Common myeloid progenitor, CD34-positive (primary cell): Measurements from ENCODE around the gene KCNIP1.

Experiments
- CTCF ChIA-PET: fragments of 350-600 bp; sonication (Branson Sonifier 250); formaldehyde crosslinking; loops from one replicate; lab custom pipeline; 2021; ENCODE audit warnings: antibody characterized with exemption; lab: Charles Lee
- POLR2A ChIA-PET: fragments of 350-600 bp; sonication (Branson Sonifier 250); formaldehyde crosslinking; loops from one replicate; lab custom pipeline; 2021; ENCODE audit warnings: antibody characterized with exemption; lab: Charles Lee
- DNase-seq, 3 donors: peaks; one replicate each; pipeline versions ENCODE4 v3.0.0 to v3.0.0-alpha.2; 2013
- H3K27ac ChIP-seq, 2 experiments: 1 replicate in 1 of 2; 2 replicates in 1 of 2; pipeline ENCODE4 v1.7.0; 2013; ENCODE audit warnings: inconsistent platforms in 2 of 2, low read length in 2 of 2, mild to moderate bottlenecking in 2 of 2, low read depth in 1 of 2, moderate library complexity in 1 of 2; ENCODE audit not compliant: severe bottlenecking in 2 of 2, insufficient read depth in 1 of 2, poor library complexity in 1 of 2
- H3K27me3 ChIP-seq, 5 experiments: replicated peaks in 2 of 5; 1 replicate in 3 of 5; 2 replicates in 2 of 5; pipeline versions ENCODE4 v1.6.1 to v1.7.0; 2013; ENCODE audit warnings: low read length in 4 of 5, mild to moderate bottlenecking in 2 of 5, moderate library complexity in 2 of 5, inconsistent platforms in 1 of 5; ENCODE audit not compliant: insufficient read depth in 5 of 5, control insufficient read depth in 4 of 5
- H3K36me3 ChIP-seq, 4 experiments: 1 replicate in 2 of 4; 2 replicates in 2 of 4; pipeline versions ENCODE4 v1.6.1 to v1.7.0; 2013; ENCODE audit warnings: low read length in 3 of 4, control low read depth in 1 of 4, mild to moderate bottlenecking in 1 of 4; ENCODE audit not compliant: control insufficient read depth in 4 of 4, insufficient read depth in 4 of 4
- H3K4me1 ChIP-seq, 4 experiments: 1 replicate in 3 of 4; 2 replicates in 1 of 4; pipeline versions ENCODE4 v1.6.1 to v1.7.1; 2013; ENCODE audit warnings: low read length in 3 of 4, mild to moderate bottlenecking in 3 of 4, control low read depth in 1 of 4, inconsistent platforms in 1 of 4, moderate library complexity in 1 of 4; ENCODE audit not compliant: control insufficient read depth in 4 of 4, insufficient read depth in 4 of 4; ENCODE audit errors: control extremely low read depth in 1 of 4
- H3K4me3 ChIP-seq, 7 experiments: 1 replicate in 4 of 7; 2 replicates in 3 of 7; pipeline versions ENCODE4 v1.5.1 to v1.7.0; 2013; ENCODE audit warnings: mild to moderate bottlenecking in 7 of 7, low read length in 6 of 7, moderate library complexity in 6 of 7, inconsistent platforms in 2 of 7, low read depth in 2 of 7, control low read depth in 1 of 7; ENCODE audit not compliant: insufficient read depth in 4 of 7, control insufficient read depth in 1 of 7; ENCODE audit errors: extremely low read depth in 1 of 7
- H3K9me3 ChIP-seq, 5 experiments: 1 replicate in 4 of 5; 2 replicates in 1 of 5; pipeline versions ENCODE4 v1.6.1 to v1.7.1; 2013; ENCODE audit warnings: low read length in 4 of 5, mild to moderate bottlenecking in 2 of 5, inconsistent platforms in 1 of 5, low read depth in 1 of 5, moderate library complexity in 1 of 5; ENCODE audit not compliant: control insufficient read depth in 4 of 5, insufficient read depth in 2 of 5; ENCODE audit errors: control extremely low read depth in 1 of 5
- WGBS: methylation state at CpG from one replicate; pipeline ENCODE4 v1.1.5; 2013; ENCODE audit not compliant: insufficient coverage; 5-methylcytosine and 5-hydroxymethylcytosine counted together

The KCNIP1 gene

GRCh38 chr5:170581211-170581610 lies 77.4 kb downstream of the KCNIP1 start:
- ChIA-PET POLR2A (interaction anchor here (0.6 kb wide), 1 partner anchor 13 kb away, joined by 3 read pairs; no protein-coding TSS in a partner anchor), CTCF (interaction anchor here (1.3 kb wide), 2 partner anchors 10 to 16 kb away, joined by 3 read pairs; no protein-coding TSS in a partner anchor)
- H3K36me3 ChIP-seq: no peaks in the 10 kb centered on the region
- H3K9me3 ChIP-seq: peaks cover 0 to 3% (median 0%) of the 10 kb centered on the region in 5 experiments
- peaks cover 0 to 10% (median 0%) of the 10 kb centered on the region in 5 experiments for H3K27me3 ChIP-seq
- no peak overlapping the region for H3K4me3 ChIP-seq
- no peak overlapping the region for H3K27ac ChIP-seq
- WGBS: 82% methylated on average over 1 of the region's 1 CpG
- H3K4me1 ChIP-seq: no peaks in the 10 kb centered on the region
- DNase-seq: no peak

DNA sequence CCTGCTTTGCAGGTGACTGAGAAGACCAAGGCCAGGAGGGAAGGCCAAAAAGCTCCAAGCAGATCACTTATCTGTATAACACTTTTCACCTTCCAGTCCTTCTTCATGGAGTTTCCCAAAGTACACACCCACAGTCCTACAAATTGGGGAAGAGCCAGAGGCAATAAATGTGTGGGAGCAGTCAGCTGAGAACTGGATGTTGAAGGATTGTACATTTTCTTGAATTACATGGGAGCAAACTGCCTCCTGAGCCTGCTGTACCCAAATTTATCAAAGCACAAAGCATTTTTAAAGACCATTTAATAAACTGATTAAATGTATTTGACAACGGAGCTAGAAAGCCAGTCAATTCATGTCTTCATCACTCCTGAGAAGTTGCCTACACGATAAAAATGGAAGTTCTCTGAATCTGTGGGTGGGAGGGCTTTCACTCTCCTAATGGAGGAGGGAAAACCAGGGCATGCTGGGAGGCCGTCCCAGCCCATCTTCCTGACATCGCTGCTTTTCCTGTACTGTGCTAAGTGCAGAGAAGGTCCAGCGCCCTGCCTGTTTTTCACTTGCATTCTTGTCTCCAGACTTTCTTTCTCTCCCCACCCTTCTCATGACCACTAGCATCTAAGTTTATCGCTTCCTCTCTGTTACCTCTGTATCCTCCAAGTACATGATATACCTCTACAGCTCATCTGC lies 79.0 kb downstream of the KCNIP1 start:
- no peaks in the 10 kb centered on the region for H3K36me3 ChIP-seq
- H3K9me3 ChIP-seq: peaks cover 0 to 3% (median 0%) of the 10 kb centered on the region in 5 experiments
- no peaks in the 10 kb centered on the region for H3K4me1 ChIP-seq
- H3K27me3 ChIP-seq: peaks cover 0 to 6% (median 0%) of the 10 kb centered on the region in 5 experiments
- WGBS: 86% methylated on average over 1 of the region's 6 CpGs
- H3K4me3 ChIP-seq: no peak overlapping the region
- DNase-seq: no peak
- ChIA-PET POLR2A (interaction anchor here (0.6 kb wide), 1 partner anchor 415 kb away, joined by 3 read pairs; no protein-coding TSS in a partner anchor), CTCF (interaction anchor here (1.1 kb wide), 2 partner anchors 10 to 13 kb away, joined by 3 read pairs; no protein-coding TSS in a partner anchor)
- H3K27ac ChIP-seq: no peak overlapping the region

DNA sequence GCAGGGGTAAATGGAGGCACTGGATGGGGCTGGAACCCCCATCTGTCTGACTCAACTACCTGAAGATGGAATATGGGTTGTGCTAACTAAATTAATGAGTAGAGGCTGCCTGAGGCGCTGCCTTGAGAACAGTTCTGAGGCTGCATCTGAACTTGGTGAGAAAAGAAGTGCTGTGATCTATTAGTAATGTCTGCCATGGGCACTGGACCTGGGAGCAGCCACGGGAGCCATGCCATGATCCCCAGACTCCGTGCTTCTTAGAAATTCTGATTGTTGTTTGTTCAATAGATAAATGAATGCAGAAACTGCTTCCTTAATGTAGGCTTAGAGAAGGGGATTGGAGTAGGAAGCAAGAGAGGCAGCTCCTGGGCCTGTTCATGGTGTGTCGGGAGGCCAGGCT lies 80.2 kb downstream of the KCNIP1 start:
- Histone ChIP-seq H3K27me3 (peaks cover 0 to 6% (median 0%) of the 10 kb centered on the region in 5 experiments), H3K36me3 (no peaks in the 10 kb centered on the region), H3K4me3 (no peak overlapping the region), H3K27ac (no peak overlapping the region), H3K9me3 (no peaks in the 10 kb centered on the region), H3K4me1 (no peaks in the 10 kb centered on the region)
- POLR2A ChIA-PET: no interaction called here
- DNase-seq: no peak
- WGBS: 100% methylated on average over 4 of the region's 4 CpGs
- CTCF ChIA-PET: interaction anchor here (1.1 to 1.5 kb wide), 2 partner anchors 9 to 12 kb away, joined by 3 read pairs; no protein-coding TSS in a partner anchor

- ChIA-PET POLR2A (interaction anchor here (1.0 kb wide), 1 partner anchor 33 kb away, joined by 3 read pairs; no protein-coding TSS in a partner anchor), CTCF (interaction anchor here (1.2 to 1.5 kb wide), 2 partner anchors 9 to 26 kb away, joined by 3 read pairs; no protein-coding TSS in a partner anchor)
- no peak overlapping the region for H3K4me3 ChIP-seq
- no peaks in the 10 kb centered on the region for H3K36me3 ChIP-seq
- H3K4me1 ChIP-seq: no peaks in the 10 kb centered on the region
- H3K9me3 ChIP-seq: no peaks in the 10 kb centered on the region
- WGBS: 94% methylated on average over 7 of the region's 7 CpGs
- peaks cover 0 to 6% (median 0%) of the 10 kb centered on the region in 5 experiments for H3K27me3 ChIP-seq
- H3K27ac ChIP-seq: no peak overlapping the region
- no peak for DNase-seq
Measured at GRCh38 chr5:170584450-170585058, 80.7 kb downstream of the KCNIP1 start.

DNA sequence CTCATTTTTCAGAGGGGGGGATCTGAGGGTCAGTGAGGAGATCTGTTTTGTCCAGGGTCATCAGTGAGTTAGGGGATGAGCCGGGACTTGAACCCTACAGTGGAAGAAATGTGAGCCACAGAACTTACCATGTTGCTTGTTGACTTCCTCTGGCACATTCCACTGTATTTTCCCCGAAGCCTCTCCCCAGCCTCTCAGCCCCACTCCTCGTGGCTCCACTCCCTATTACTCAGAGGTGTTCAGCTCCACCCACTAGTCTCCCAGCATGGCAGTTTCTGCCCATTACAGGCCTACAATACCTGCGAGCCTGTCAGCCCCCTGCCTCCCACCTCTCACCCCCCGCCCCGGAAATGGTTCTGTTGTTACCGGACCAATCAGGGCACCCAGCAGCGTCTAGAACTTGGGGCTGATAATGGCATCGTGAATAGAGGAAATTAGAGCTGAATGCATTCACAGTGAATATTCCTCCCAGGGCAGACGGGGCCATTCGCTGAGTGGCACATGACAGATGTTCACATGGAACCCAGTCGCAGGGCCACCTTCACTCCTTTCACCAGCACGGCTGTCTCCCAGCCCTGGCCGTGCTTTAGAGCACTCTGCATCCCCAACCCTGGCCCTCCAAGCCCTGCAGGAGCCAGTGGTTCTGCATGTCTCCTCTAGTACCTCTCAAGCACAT lies 81.6 kb downstream of the KCNIP1 start:
- no peaks in the 10 kb centered on the region for H3K4me1 ChIP-seq
- CTCF ChIA-PET: interaction anchor here (1.2 to 1.5 kb wide), 2 partner anchors 10 to 25 kb away, joined by 3 read pairs; no protein-coding TSS in a partner anchor

GRCh38 chr5:170587808-170588207 lies 84.0 kb downstream of the KCNIP1 start:
- no peaks in the 10 kb centered on the region for H3K9me3 ChIP-seq
- no peaks in the 10 kb centered on the region for H3K4me1 ChIP-seq
- POLR2A ChIA-PET: no interaction called here
- 50% methylated on average over 2 of the region's 2 CpGs for WGBS
- no peak for DNase-seq
- no peaks in the 10 kb centered on the region for H3K36me3 ChIP-seq
- peaks cover 0 to 3% (median 0%) of the 10 kb centered on the region in 5 experiments for H3K27me3 ChIP-seq
- H3K27ac ChIP-seq: no peak overlapping the region
- H3K4me3 ChIP-seq: no peak overlapping the region
- CTCF ChIA-PET: interaction anchor here (0.7 to 2.8 kb wide), 3 partner anchors 12 to 37 kb away, joined by 3 to 7 read pairs (median 3); no protein-coding TSS in a partner anchor

More for the DNA sequence above, 81.6 kb downstream of the KCNIP1 start:
- POLR2A ChIA-PET: interaction anchor here (1.0 kb wide), 1 partner anchor 34 kb away, joined by 3 read pairs; no protein-coding TSS in a partner anchor
- Histone ChIP-seq H3K36me3 (no peaks in the 10 kb centered on the region), H3K27me3 (peaks cover 0 to 6% (median 0%) of the 10 kb centered on the region in 5 experiments), H3K9me3 (no peaks in the 10 kb centered on the region), H3K27ac (no peak overlapping the region), H3K4me3 (no peak overlapping the region)
- 96% methylated on average over 13 of the region's 14 CpGs for WGBS
- no peak for DNase-seq
